ENCODE measurements around the gene NGLY1. TPM values are rescaled to one million over a fixed set of nuclear protein-coding genes. Genes with fewer than 3 reads are reported as not detected.

The NGLY1 gene
- total and polyA plus RNA-seq, 9 of the 15 experiments (the other 6 are each of a cell fraction or from before 2014, with no cell fraction given), result 52.2 to 124 (median 87.6) TPM

DNA sequence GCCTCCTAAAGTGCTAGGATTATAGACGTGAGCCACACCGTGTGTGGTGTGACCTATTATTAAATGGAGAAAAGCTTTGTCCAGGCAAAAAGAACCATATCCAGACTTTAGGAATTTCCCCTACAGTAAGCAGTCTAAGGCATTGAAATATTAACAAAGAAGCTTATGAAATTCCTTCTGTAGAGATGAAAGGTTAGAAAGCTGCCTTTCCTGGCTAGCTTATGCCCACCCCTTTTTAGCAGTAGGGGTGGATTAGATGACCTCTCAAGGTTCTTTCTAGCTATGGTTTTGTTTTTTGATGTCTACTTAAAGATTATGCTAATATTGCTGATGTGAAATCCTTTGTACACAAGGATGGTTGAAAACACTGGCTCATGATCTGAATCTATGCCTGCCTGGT is 20.6 kb upstream of the NGLY1 start:
- in situ Hi-C loops (cut with MboI) (no loop called here), intact Hi-C loops (cut with micrococcal nuclease) (no loop called here)
- 0% methylated on average over 2 of the region's 2 CpGs for WGBS (ENCODE audit: insufficient coverage, low coverage, missing lambda C conversion rate)
- FAIRE-seq (no peak), DNase-seq (ENCODE audit: extremely low read depth in 1 of 4, low spot score in 3 of 4) (no peak), ATAC-seq (no peak)
- H3K9me1 ChIP-seq (ENCODE audit: control insufficient read depth, insufficient read depth, low read length), result no peaks in the 10 kb centered on the region
- H3K4me3 ChIP-seq, result no peak overlapping the region
- H3K4me2 ChIP-seq (ENCODE audit: insufficient read depth, low read length), result no peak overlapping the region
- TF ChIP-seq NFXL1 (CRISPR knock-in tag; IDR thresholded peaks at IDR 0.05) (no peak), GTF2F1 (IDR thresholded peaks at IDR 0.05; ENCODE audit: low read depth, low read length) (no peak), ZBTB8A (IDR thresholded peaks at IDR 0.05; ENCODE audit: partially characterized antibody) (no peak), PYGO2 (tag; IDR thresholded peaks at IDR 0.05) (no peak), ZNF384 (IDR thresholded peaks at IDR 0.05; ENCODE audit: low read depth, low read length) (no peak), HNRNPH1 (optimal IDR thresholded peaks at IDR 0.05; ENCODE audit: low read depth, low read length) (no peak), SMAD1 (IDR thresholded peaks at IDR 0.05; ENCODE audit: low read depth, low read length, partially characterized antibody) (no peak)
- TF ChIP-seq, protein P1, sequence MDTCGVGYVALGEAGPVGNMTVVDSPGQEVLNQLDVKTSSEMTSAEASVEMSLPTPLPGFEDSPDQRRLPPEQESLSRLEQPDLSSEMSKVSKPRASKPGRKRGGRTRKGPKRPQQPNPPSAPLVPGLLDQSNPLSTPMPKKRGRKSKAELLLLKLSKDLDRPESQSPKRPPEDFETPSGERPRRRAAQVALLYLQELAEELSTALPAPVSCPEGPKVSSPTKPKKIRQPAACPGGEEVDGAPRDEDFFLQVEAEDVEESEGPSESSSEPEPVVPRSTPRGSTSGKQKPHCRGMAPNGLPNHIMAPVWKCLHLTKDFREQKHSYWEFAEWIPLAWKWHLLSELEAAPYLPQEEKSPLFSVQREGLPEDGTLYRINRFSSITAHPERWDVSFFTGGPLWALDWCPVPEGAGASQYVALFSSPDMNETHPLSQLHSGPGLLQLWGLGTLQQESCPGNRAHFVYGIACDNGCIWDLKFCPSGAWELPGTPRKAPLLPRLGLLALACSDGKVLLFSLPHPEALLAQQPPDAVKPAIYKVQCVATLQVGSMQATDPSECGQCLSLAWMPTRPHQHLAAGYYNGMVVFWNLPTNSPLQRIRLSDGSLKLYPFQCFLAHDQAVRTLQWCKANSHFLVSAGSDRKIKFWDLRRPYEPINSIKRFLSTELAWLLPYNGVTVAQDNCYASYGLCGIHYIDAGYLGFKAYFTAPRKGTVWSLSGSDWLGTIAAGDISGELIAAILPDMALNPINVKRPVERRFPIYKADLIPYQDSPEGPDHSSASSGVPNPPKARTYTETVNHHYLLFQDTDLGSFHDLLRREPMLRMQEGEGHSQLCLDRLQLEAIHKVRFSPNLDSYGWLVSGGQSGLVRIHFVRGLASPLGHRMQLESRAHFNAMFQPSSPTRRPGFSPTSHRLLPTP (IDR thresholded peaks at IDR 0.05; ENCODE audit: borderline replicate concordance, extremely low read depth, insufficient read length), result no peak
- TF ChIP-seq, protein P2, sequence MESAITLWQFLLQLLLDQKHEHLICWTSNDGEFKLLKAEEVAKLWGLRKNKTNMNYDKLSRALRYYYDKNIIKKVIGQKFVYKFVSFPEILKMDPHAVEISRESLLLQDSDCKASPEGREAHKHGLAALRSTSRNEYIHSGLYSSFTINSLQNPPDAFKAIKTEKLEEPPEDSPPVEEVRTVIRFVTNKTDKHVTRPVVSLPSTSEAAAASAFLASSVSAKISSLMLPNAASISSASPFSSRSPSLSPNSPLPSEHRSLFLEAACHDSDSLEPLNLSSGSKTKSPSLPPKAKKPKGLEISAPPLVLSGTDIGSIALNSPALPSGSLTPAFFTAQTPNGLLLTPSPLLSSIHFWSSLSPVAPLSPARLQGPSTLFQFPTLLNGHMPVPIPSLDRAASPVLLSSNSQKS (CRISPR knock-in tag; IDR thresholded peaks at IDR 0.05), result no peak
- no TSS peak for BruUV-seq (replicated peaks)
- no peak overlapping the region for H3K9ac ChIP-seq (ENCODE audit: insufficient read depth in 1 of 2, low read depth in 2 of 2, low read length in 2 of 2)
- H3K36me3 ChIP-seq (ENCODE audit: control insufficient read depth, insufficient read depth, low read length), result no peaks in the 10 kb centered on the region
- H3K27me3 ChIP-seq (ENCODE audit: control insufficient read depth in 2 of 2, insufficient read depth in 2 of 2, low read length in 2 of 2), result peaks cover 5 to 16% of the 10 kb centered on the region in 2 experiments; a peak in 1 of 5 replicates
- no peak overlapping the region for H3K27ac ChIP-seq (ENCODE audit: extremely low read depth, low read depth, low read length)
- H2AFZ ChIP-seq (ENCODE audit: low read depth, low read length), result no peak overlapping the region
- H3K9me3 ChIP-seq (replicated peaks; ENCODE audit: control insufficient read depth, insufficient read depth, low read depth, low read length), result no peaks in the 10 kb centered on the region
- ChIA-PET CTCF (ENCODE audit: low intra/inter-chr PET ratio) (no interaction called here), POLR2A (interaction anchor here (2.1 kb wide), 1 partner anchor 9 kb away, joined by 4 read pairs; no protein-coding TSS in a partner anchor)
- no peaks in the 10 kb centered on the region for H3K4me1 ChIP-seq (replicated peaks in 1 of 2; ENCODE audit: control insufficient read depth in 2 of 2, insufficient read depth in 2 of 2, low read length in 2 of 2)
- no peaks in the 10 kb centered on the region for H3K79me2 ChIP-seq (ENCODE audit: control insufficient read depth, insufficient read depth, low read length)
- H4K20me1 ChIP-seq (replicated peaks; ENCODE audit: control insufficient read depth, insufficient read depth, low read length), result no peaks in the 10 kb centered on the region
